HG02870 (cell line): ENCODE data around the gene SLC47A2.

ENCODE experiments used
- ATAC-seq: cut with Tn5 transposase; IDR thresholded peaks from one replicate; pipeline ENCODE4 v1.9.1; 2021; ENCODE audit warnings: mild to moderate bottlenecking, moderate library complexity; ENCODE audit not compliant: unreplicated experiment

Gene SLC47A2

GRCh38 chr17:19646788-19647696 lies 69.3 kb downstream of the SLC47A2 start:
- ATAC-seq, result no peak

GRCh38 chr17:19645734-19646201 lies 70.6 kb downstream of the SLC47A2 start:
- ATAC-seq, result no peak

GRCh38 chr17:19644493-19645210 lies 71.7 kb downstream of the SLC47A2 start:
- ATAC-seq, result no peak

GRCh38 chr17:19642373-19642893 lies 74.0 kb downstream of the SLC47A2 start:
- ATAC-seq, result no peak

- ATAC-seq, result no peak
These were observed 74.6 kb downstream of the SLC47A2 start for GRCh38 chr17:19641687-19642372.

- no peak for ATAC-seq
These were observed 84.5 kb downstream of the SLC47A2 start for GRCh38 chr17:19631905-19632304.

- no peak for ATAC-seq
These were observed 85.7 kb downstream of the SLC47A2 start for GRCh38 chr17:19630661-19631060.

- no peak for ATAC-seq
These were observed 86.3 kb downstream of the SLC47A2 start for GRCh38 chr17:19630035-19630434.

- no peak for ATAC-seq
These were observed 86.9 kb downstream of the SLC47A2 start for GRCh38 chr17:19629449-19629848.
